IPS DF 4.7 (cell line): Measurements from ENCODE around the gene DTNBP1.
"Not testable (repeated sequence)": the region's sequence is repeated elsewhere in the genome, so short reads cannot be mapped to it uniquely, and the experiment has no call there.

Experiments used
- DNase-seq: peaks from one replicate; pipeline ENCODE4 v3.0.0-alpha.2; 2013; ENCODE audit warnings: low spot score; ENCODE audit errors: extremely low read depth

The DTNBP1 gene

DNA sequence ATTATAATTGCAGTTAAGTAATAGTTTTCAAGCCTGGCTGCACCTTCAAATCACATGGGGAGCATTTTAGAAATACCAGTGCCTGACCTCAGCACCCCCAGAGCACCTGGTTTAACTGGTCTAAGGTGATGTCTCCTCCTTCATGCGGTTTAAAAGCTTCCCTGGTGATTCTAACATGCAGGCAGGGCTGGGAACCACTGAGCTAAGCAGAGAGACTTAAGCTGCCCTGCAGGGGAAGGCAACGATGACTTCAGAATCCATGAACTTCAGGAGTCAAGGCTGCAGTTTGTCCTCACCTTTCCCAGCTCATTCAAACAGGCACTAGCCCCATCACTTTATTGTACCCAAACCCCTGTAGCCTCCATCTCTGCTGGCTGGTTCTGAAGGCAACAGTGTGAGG is 6.1 kb upstream of the DTNBP1 start:
- DNase-seq: no peak

DNA sequence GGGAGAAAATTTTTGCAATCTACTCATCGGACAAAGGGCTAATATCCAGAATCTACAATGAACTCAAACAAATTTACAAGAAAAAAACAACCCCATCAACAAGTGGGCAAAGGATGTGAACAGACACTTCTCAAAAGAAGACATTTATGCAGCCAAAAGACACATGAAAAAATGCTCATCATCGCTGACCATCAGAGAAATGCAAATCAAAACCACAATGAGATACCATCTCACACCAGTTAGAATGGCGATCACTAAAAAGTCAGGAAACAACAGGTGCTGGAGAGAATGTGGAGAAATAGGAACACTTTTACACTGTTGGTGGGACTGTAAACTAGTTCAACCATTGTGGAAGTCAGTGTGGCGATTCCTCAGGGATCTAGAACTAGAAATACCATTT is 4.1 kb upstream of the DTNBP1 start:
- not testable (repeated sequence) for DNase-seq

GRCh38 chr6:15665237-15665636 is 2.4 kb upstream of the DTNBP1 start:
- no peak for DNase-seq

DNA sequence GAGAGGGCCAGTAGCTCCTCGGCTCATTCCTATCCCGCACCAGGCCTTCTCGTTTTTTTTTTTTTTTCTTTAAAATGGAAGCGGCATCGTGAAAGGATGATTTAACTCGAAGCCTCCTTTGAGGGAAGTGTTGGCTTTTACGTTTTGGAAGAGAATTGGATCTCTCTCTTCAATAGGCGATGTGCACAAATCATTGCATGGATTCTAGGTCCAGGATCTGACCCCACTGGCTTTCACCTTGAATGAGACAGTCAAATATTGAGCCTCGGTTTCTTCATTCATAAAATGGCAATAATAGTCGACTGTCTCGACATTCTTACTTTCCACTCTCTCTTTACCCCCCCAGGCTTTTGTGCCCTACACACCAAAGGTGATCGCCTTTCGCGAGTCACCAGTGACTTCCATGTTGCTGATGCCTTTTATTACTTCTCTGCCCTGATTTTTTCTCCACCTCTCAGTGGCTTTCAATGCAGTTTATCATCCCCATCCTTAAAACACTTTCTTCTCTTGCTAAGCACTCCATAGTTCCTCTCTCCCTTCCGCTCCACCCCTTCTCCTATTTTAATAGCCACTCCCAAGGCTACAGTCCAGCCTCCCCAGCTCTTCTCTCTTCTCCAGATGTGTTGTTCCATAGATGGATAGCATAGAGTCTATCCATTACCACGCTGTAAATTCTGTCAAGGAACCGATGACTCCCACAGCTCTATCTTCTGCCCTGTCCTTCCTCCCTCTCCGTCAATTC is 473 bp upstream of the DTNBP1 start:
- DNase-seq: no peak

DNA sequence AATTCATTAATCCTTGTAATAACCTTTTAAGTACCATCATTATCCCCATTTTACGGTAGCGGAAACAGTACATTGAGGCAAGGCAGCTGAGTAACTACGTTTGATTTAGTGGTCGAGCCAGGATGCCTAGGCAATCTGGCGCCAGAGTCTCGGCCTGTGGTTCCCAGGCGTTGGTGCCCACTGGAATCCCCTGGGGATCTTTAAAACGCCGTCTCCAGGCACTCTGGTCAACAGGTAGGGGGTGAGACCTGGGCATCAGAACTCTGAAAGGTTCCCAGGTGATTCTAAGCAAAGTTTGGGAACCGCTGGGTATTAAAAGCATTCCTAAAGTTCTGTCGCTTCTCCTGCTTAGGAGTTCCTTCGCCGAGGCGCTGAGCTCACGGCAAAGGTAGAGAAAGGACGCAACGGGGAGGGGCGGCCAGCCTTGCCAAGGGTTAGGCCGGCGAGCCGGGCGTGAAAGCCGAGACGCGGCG is 939 bp downstream of the DTNBP1 start:
- no peak for DNase-seq

GRCh38 chr6:15659181-15659580 is 3.6 kb downstream of the DTNBP1 start:
- no peak for DNase-seq

- DNase-seq: no peak
Observed at GRCh38 chr6:15658181-15658744, 4.6 kb downstream of the DTNBP1 start.

DNA sequence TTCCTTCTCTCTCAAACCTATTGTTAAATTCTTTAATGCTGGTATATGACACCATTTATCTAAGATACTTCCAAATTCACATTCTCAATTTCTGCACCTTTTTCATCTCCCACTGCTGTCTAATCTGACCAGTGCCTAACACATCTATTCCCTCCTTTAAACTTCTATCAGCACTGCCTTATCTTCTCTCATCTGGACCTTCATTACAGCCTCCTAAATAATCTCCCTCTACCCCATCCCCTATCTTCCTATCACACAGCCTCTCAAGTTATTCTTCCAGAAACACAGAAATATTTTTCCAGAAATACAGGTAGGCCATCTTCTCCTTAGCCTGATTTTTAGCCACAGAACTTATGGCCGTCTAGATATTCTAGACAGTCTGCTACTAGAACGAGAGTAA is 5.5 kb downstream of the DTNBP1 start:
- no peak for DNase-seq

GRCh38 chr6:15656145-15656544 is 6.7 kb downstream of the DTNBP1 start:
- DNase-seq: no peak

DNA sequence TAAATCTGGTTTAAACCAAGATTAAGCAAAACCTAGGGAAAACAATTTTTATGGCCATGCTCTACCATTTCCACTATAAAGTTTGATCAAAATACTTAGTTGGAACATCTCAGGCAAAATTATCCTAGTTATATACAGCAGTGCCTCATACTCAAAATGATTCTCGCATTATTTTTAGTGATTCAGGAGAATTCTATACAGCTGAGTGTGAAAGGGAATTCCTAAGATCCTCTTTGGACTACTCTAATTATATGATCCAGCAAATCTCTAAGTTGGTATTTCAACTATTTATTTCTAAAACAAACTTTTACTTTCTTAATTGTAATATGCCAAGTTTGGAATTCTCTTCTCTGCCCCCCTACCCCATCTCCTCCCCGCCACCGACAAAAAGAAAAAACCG is 8.6 kb downstream of the DTNBP1 start:
- no peak for DNase-seq

DNA sequence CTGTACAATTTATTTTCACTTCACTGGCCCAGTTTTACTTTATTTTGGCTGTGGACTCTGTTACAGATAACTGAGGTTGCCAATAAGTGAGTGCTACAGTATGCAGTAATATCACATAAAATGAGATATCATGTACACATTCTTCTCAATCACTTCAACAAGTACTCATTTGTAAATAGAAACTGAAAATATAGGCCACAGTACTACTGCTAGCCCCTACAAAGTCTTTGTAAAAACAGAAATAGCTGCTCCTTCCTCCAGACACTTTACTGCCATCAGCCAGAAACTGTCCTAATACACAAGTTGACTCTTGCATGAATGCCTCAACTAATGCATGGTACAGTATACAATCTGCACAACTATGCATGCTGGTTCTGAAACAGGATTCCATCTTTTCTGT is 9.2 kb downstream of the DTNBP1 start:
- DNase-seq: no peak

- DNase-seq: not testable (repeated sequence)
Observed at GRCh38 chr6:15650004-15650559, 12.7 kb downstream of the DTNBP1 start.

- DNase-seq: no peak
Observed at GRCh38 chr6:15644904-15645303, 17.9 kb downstream of the DTNBP1 start.

DNA sequence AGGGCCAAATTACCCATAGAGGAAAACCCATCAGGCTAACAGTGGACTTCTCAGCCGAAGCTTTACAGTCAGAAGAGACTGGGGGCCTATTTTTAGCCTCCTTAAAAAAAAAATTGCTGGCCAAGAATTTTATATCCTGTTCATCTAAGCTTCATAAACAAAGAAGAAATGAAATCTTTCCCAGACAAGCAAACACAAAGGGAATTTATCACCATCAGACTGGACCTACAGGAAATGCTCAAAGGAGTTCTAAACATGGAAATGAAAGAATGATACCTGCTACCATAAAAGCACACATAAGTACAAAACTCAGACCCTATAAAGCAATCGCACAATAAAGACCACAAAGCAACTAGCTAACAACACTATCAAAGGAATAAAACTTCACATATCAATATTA is 19.3 kb downstream of the DTNBP1 start:
- no peak for DNase-seq

GRCh38 chr6:15642276-15642675 is 20.6 kb downstream of the DTNBP1 start:
- no peak for DNase-seq

GRCh38 chr6:15638373-15638772 is 24.5 kb downstream of the DTNBP1 start:
- DNase-seq: no peak

DNA sequence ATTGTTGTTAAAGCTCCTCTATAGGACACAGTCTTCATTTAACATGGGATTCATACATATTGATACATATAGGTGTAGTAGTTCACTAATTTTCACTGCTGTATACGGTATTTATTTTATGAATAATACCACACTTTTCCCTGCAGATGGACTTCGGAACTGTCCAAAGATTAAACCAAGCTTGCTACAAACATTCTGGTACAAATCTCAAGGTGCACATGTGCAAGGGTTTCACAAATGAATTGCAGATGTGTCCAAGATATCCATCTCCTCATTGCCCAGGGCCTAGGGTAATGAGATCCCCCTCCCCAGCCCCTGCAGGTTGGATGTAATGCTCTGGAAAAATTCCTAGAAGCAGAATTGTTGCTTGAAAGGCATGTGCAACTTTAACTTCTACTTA is 31.4 kb downstream of the DTNBP1 start:
- DNase-seq: no peak

GRCh38 chr6:15630202-15630601 is 32.6 kb downstream of the DTNBP1 start:
- DNase-seq: no peak

- DNase-seq: no peak
Observed at GRCh38 chr6:15629487-15629886, 33.3 kb downstream of the DTNBP1 start.

GRCh38 chr6:15628499-15629131 is 34.2 kb downstream of the DTNBP1 start:
- no peak for DNase-seq

- no peak for DNase-seq
Observed at GRCh38 chr6:15627821-15628220, 35.0 kb downstream of the DTNBP1 start.

GRCh38 chr6:15626878-15627674 is 35.8 kb downstream of the DTNBP1 start:
- DNase-seq: no peak
